ENCODE results near the gene ERFE. TPM values are rescaled to one million over a fixed set of nuclear protein-coding genes. Genes with fewer than 3 reads are reported as not detected.

ERFE gene
- total and polyA plus RNA-seq, 2 donors, result 0.38 to 0.96 TPM

GRCh38 chr2:238143239-238143951, 15.4 kb upstream of the ERFE start:
- Histone ChIP-seq H3K4me3 (ENCODE audit: low read length in 2 of 2) (no peak overlapping the region), H3K9me3 (ENCODE audit: control insufficient read depth in 2 of 2, insufficient read depth in 1 of 2, low read length in 1 of 2) (no peaks in the 10 kb centered on the region), H3K27me3 (ENCODE audit: control insufficient read depth in 2 of 2, insufficient read depth in 1 of 2, low read length in 1 of 2) (no peaks in the 10 kb centered on the region), H3K27ac (ENCODE audit: low read depth in 1 of 2, low read length in 1 of 2) (no peak overlapping the region), H3K36me3 (ENCODE audit: control insufficient read depth in 2 of 2, insufficient read depth in 2 of 2, low read length in 1 of 2) (no peaks in the 10 kb centered on the region), H3K4me1 (ENCODE audit: control insufficient read depth in 2 of 2, insufficient read depth in 2 of 2, low read length in 2 of 2) (no peaks in the 10 kb centered on the region)
- no peak for DNase-seq (ENCODE audit: low read depth in 6 of 9, low spot score in 9 of 9)
- WGBS, result 61% methylated on average over 20 of the region's 20 CpGs

- no peak for DNase-seq (ENCODE audit: low read depth in 6 of 9, low spot score in 9 of 9)
- Histone ChIP-seq H3K9me3 (ENCODE audit: control insufficient read depth in 2 of 2, insufficient read depth in 1 of 2, low read length in 1 of 2) (no peaks in the 10 kb centered on the region), H3K27me3 (ENCODE audit: control insufficient read depth in 2 of 2, insufficient read depth in 1 of 2, low read length in 1 of 2) (no peaks in the 10 kb centered on the region), H3K36me3 (ENCODE audit: control insufficient read depth in 2 of 2, insufficient read depth in 2 of 2, low read length in 1 of 2) (no peaks in the 10 kb centered on the region), H3K27ac (ENCODE audit: low read depth in 1 of 2, low read length in 1 of 2) (no peak overlapping the region), H3K4me3 (ENCODE audit: low read length in 2 of 2) (no peak overlapping the region), H3K4me1 (ENCODE audit: control insufficient read depth in 2 of 2, insufficient read depth in 2 of 2, low read length in 2 of 2) (no peaks in the 10 kb centered on the region)
- 92% methylated on average over 5 of the region's 5 CpGs for WGBS
These were observed 14.5 kb upstream of the ERFE start for GRCh38 chr2:238144262-238144661.

GRCh38 chr2:238145046-238145445, 13.7 kb upstream of the ERFE start:
- no peak overlapping the region for H3K27ac ChIP-seq (ENCODE audit: low read depth in 1 of 2, low read length in 1 of 2)
- H3K4me1 ChIP-seq (ENCODE audit: control insufficient read depth in 2 of 2, insufficient read depth in 2 of 2, low read length in 2 of 2), result no peaks in the 10 kb centered on the region
- DNase-seq (ENCODE audit: low read depth in 6 of 9, low spot score in 9 of 9), result no peak
- no peaks in the 10 kb centered on the region for H3K27me3 ChIP-seq (ENCODE audit: control insufficient read depth in 2 of 2, insufficient read depth in 1 of 2, low read length in 1 of 2)
- H3K36me3 ChIP-seq (ENCODE audit: control insufficient read depth in 2 of 2, insufficient read depth in 2 of 2, low read length in 1 of 2), result no peaks in the 10 kb centered on the region
- whole genome bisulfite sequencing, result 94% methylated on average over 12 of the region's 12 CpGs
- no peak overlapping the region for H3K4me3 ChIP-seq (ENCODE audit: low read length in 2 of 2)
- no peaks in the 10 kb centered on the region for H3K9me3 ChIP-seq (ENCODE audit: control insufficient read depth in 2 of 2, insufficient read depth in 1 of 2, low read length in 1 of 2)

GRCh38 chr2:238145851-238146250, 12.9 kb upstream of the ERFE start:
- Histone ChIP-seq H3K36me3 (ENCODE audit: control insufficient read depth in 2 of 2, insufficient read depth in 2 of 2, low read length in 1 of 2) (no peaks in the 10 kb centered on the region), H3K9me3 (ENCODE audit: control insufficient read depth in 2 of 2, insufficient read depth in 1 of 2, low read length in 1 of 2) (no peaks in the 10 kb centered on the region), H3K27me3 (ENCODE audit: control insufficient read depth in 2 of 2, insufficient read depth in 1 of 2, low read length in 1 of 2) (no peaks in the 10 kb centered on the region), H3K27ac (ENCODE audit: low read depth in 1 of 2, low read length in 1 of 2) (no peak overlapping the region), H3K4me1 (ENCODE audit: control insufficient read depth in 2 of 2, insufficient read depth in 2 of 2, low read length in 2 of 2) (no peaks in the 10 kb centered on the region), H3K4me3 (ENCODE audit: low read length in 2 of 2) (no peak overlapping the region)
- DNase-seq (ENCODE audit: low read depth in 6 of 9, low spot score in 9 of 9), result no peak
- 86% methylated on average over 12 of the region's 12 CpGs for WGBS

GRCh38 chr2:238146884-238147544, 11.8 kb upstream of the ERFE start:
- H3K36me3 ChIP-seq (ENCODE audit: control insufficient read depth in 2 of 2, insufficient read depth in 2 of 2, low read length in 1 of 2), result no peaks in the 10 kb centered on the region
- no peak overlapping the region for H3K27ac ChIP-seq (ENCODE audit: low read depth in 1 of 2, low read length in 1 of 2)
- H3K9me3 ChIP-seq (ENCODE audit: control insufficient read depth in 2 of 2, insufficient read depth in 1 of 2, low read length in 1 of 2), result no peaks in the 10 kb centered on the region
- no peaks in the 10 kb centered on the region for H3K27me3 ChIP-seq (ENCODE audit: control insufficient read depth in 2 of 2, insufficient read depth in 1 of 2, low read length in 1 of 2)
- no peak overlapping the region for H3K4me3 ChIP-seq (ENCODE audit: low read length in 2 of 2)
- WGBS, result 95% methylated on average over 13 of the region's 13 CpGs
- no peaks in the 10 kb centered on the region for H3K4me1 ChIP-seq (ENCODE audit: control insufficient read depth in 2 of 2, insufficient read depth in 2 of 2, low read length in 2 of 2)
- no peak for DNase-seq (ENCODE audit: low read depth in 6 of 9, low spot score in 9 of 9)

GRCh38 chr2:238148981-238149380, 9.8 kb upstream of the ERFE start:
- DNase-seq (ENCODE audit: low read depth in 6 of 9, low spot score in 9 of 9), result no peak
- WGBS, result 96% methylated on average over 15 of the region's 15 CpGs
- no peaks in the 10 kb centered on the region for H3K4me1 ChIP-seq (ENCODE audit: control insufficient read depth in 2 of 2, insufficient read depth in 2 of 2, low read length in 2 of 2)
- no peaks in the 10 kb centered on the region for H3K27me3 ChIP-seq (ENCODE audit: control insufficient read depth in 2 of 2, insufficient read depth in 1 of 2, low read length in 1 of 2)
- no peak overlapping the region for H3K4me3 ChIP-seq (ENCODE audit: low read length in 2 of 2)
- H3K27ac ChIP-seq (ENCODE audit: low read depth in 1 of 2, low read length in 1 of 2), result no peak overlapping the region
- no peaks in the 10 kb centered on the region for H3K36me3 ChIP-seq (ENCODE audit: control insufficient read depth in 2 of 2, insufficient read depth in 2 of 2, low read length in 1 of 2)
- H3K9me3 ChIP-seq (ENCODE audit: control insufficient read depth in 2 of 2, insufficient read depth in 1 of 2, low read length in 1 of 2), result peaks cover 0 to 3% of the 10 kb centered on the region in 2 donors

GRCh38 chr2:238149841-238150572, 8.8 kb upstream of the ERFE start:
- H3K9me3 ChIP-seq (ENCODE audit: control insufficient read depth in 2 of 2, insufficient read depth in 1 of 2, low read length in 1 of 2), result peaks cover 0 to 7% of the 10 kb centered on the region in 2 donors
- no peaks in the 10 kb centered on the region for H3K27me3 ChIP-seq (ENCODE audit: control insufficient read depth in 2 of 2, insufficient read depth in 1 of 2, low read length in 1 of 2)
- no peak overlapping the region for H3K27ac ChIP-seq (ENCODE audit: low read depth in 1 of 2, low read length in 1 of 2)
- no peaks in the 10 kb centered on the region for H3K4me1 ChIP-seq (ENCODE audit: control insufficient read depth in 2 of 2, insufficient read depth in 2 of 2, low read length in 2 of 2)
- WGBS, result 89% methylated on average over 14 of the region's 14 CpGs
- no peak overlapping the region for H3K4me3 ChIP-seq (ENCODE audit: low read length in 2 of 2)
- no peaks in the 10 kb centered on the region for H3K36me3 ChIP-seq (ENCODE audit: control insufficient read depth in 2 of 2, insufficient read depth in 2 of 2, low read length in 1 of 2)
- DNase-seq (ENCODE audit: low read depth in 6 of 9, low spot score in 9 of 9), result no peak

GRCh38 chr2:238150686-238151085, 8.1 kb upstream of the ERFE start:
- DNase-seq (ENCODE audit: low read depth in 6 of 9, low spot score in 9 of 9), result no peak
- no peaks in the 10 kb centered on the region for H3K4me1 ChIP-seq (ENCODE audit: control insufficient read depth in 2 of 2, insufficient read depth in 2 of 2, low read length in 2 of 2)
- no peak overlapping the region for H3K4me3 ChIP-seq (ENCODE audit: low read length in 2 of 2)
- no peak overlapping the region for H3K27ac ChIP-seq (ENCODE audit: low read depth in 1 of 2, low read length in 1 of 2)
- peaks cover 0 to 3% of the 10 kb centered on the region in 2 donors for H3K27me3 ChIP-seq (ENCODE audit: control insufficient read depth in 2 of 2, insufficient read depth in 1 of 2, low read length in 1 of 2)
- peaks cover 0 to 7% of the 10 kb centered on the region in 2 donors for H3K9me3 ChIP-seq (ENCODE audit: control insufficient read depth in 2 of 2, insufficient read depth in 1 of 2, low read length in 1 of 2)
- H3K36me3 ChIP-seq (ENCODE audit: control insufficient read depth in 2 of 2, insufficient read depth in 2 of 2, low read length in 1 of 2), result no peaks in the 10 kb centered on the region
- 96% methylated on average over 25 of the region's 25 CpGs for WGBS

GRCh38 chr2:238151205-238151604, 7.6 kb upstream of the ERFE start:
- H3K4me3 ChIP-seq (ENCODE audit: low read length in 2 of 2), result no peak overlapping the region
- H3K9me3 ChIP-seq (ENCODE audit: control insufficient read depth in 2 of 2, insufficient read depth in 1 of 2, low read length in 1 of 2), result peaks cover 0 to 7% of the 10 kb centered on the region in 2 donors
- DNase-seq (ENCODE audit: low read depth in 6 of 9, low spot score in 9 of 9), result no peak
- peaks cover 0 to 8% of the 10 kb centered on the region in 2 donors for H3K27me3 ChIP-seq (ENCODE audit: control insufficient read depth in 2 of 2, insufficient read depth in 1 of 2, low read length in 1 of 2)
- no peaks in the 10 kb centered on the region for H3K36me3 ChIP-seq (ENCODE audit: control insufficient read depth in 2 of 2, insufficient read depth in 2 of 2, low read length in 1 of 2)
- 93% methylated on average over 13 of the region's 13 CpGs for WGBS
- no peaks in the 10 kb centered on the region for H3K4me1 ChIP-seq (ENCODE audit: control insufficient read depth in 2 of 2, insufficient read depth in 2 of 2, low read length in 2 of 2)
- H3K27ac ChIP-seq (ENCODE audit: low read depth in 1 of 2, low read length in 1 of 2), result no peak overlapping the region
